HPDE6-E6E7 (cell line): ENCODE data around the gene TRIM68.
A peak's percentile ranks its signal among the peaks of the same experiment; 100 is the strongest.

ENCODE experiments used
- DNase-seq: peaks from one replicate; pipeline ENCODE4 v3.0.0; 2011; ENCODE audit warnings: missing footprints; ENCODE audit errors: extremely low spot score

Gene TRIM68, protein sequence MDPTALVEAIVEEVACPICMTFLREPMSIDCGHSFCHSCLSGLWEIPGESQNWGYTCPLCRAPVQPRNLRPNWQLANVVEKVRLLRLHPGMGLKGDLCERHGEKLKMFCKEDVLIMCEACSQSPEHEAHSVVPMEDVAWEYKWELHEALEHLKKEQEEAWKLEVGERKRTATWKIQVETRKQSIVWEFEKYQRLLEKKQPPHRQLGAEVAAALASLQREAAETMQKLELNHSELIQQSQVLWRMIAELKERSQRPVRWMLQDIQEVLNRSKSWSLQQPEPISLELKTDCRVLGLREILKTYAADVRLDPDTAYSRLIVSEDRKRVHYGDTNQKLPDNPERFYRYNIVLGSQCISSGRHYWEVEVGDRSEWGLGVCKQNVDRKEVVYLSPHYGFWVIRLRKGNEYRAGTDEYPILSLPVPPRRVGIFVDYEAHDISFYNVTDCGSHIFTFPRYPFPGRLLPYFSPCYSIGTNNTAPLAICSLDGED

DNA sequence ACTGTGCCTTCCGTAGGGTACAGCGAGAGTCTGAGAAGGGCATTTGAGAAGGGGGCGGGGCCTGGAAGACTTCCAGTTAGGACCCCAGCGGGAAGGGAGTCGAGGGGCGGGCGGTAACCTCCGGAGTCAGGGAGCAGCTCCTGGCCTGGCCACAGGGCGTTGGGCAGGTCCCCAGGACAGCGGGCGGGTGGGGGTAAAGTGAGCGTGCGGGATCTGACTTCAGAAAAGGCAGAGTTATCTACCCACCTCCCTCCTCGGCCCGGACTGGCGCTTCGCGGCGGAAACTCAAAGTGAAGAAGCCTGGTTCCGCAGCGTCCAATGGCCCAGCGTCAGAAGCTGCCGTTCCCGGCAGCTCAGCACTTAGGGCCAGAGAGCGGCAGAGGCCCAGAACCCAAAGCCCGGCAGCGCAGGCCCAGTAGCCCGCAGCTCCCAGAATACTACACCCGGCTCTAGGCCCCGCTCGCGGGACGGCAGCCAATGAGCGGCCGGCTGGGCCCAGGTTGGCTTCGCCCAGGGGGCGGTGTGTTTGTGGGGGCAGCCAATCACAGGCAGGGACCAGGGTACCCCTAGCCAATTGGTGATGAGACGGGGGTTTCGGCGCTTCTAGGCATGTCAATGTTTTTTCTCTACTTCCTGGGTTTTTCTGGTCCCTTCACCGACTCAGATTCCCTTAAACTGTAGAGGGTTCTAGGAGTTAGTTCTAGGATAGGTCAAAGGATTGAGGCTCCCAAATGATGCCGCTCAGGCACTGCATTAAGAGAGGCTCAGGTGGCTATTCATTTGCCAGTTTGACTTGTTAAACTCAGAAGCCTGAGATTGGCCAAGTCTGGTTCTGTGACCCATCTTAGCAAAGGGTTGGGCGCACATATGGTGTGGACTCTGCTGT lies at the start of gene TRIM68:
Gene TRIM68, minus strand, starts transcription at position 451 of the 886 bp plus-strand sequence. CDS start 2,727 bp downstream, outside the sequence.
- DNase-seq, result peak; percentile 95

DNA sequence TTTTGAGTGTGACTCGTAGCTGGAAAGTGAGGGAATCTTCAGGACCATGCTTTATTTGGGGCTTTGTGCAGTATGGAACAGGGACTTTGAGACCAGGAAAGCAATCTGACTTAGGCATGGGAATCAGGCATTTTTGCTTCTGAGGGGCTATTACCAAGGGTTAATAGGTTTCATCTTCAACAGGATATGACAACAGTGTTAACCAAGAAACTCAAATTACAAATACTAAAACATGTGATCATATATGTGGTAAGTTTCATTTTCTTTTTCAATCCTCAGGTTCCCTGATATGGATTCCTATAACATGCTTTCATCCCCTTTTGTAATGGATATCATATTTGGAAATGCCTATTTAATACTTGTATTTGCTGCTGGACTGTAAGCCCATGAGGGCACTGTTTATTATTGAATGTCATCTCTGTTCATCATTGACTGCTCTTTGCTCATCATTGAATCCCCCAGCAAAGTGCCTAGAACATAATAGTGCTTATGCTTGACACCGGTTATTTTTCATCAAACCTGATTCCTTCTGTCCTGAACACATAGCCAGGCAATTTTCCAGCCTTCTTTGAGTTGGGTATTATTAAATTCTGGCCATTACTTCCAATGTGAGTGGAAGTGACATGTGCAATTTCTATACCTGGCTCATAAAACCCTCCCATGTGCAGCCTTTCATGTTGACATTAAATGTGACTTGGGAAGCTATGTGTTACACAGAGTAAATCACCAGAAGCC lies 46.8 kb upstream of the TRIM68 start:
- DNase-seq, result no peak

DNA sequence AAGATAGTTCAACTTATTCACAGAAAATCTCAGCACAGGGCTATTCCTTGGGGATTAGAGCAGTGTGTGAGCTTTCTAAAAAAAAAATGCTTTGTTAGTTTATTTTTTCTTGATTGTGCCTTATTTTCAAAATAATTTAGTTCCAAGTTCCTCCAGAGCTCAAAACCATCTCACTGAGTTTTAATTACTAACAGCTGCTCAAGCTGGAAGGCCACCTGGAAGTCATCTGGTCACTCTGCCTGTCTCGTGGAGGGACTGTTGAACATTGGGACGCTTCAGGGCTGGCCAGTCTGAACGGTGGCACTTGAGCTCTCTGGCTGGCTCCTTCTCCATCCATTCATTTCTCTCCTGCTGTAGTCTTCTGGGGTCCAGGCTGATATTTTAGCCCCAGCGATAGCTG lies 39.7 kb upstream of the TRIM68 start:
- no peak for DNase-seq

DNA sequence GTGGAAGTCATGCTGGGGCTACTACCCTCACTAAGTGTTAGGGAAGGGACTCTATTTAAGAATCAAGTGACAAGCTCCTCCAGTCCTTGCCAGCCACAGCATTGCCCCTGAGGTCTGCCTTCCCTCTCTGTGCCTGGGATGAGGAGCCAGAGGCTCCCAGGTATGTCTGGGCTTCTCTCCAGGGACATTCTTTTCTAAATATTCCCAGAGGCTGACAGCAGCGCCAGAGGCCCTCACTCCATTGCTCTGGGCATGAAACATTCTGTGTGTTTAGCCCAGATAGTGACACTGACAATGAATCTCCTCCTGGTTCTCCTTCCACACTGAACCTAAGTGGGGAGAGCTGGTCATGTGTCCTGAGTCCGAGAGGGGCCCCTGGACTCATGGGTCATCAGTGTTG lies 37.9 kb upstream of the TRIM68 start:
- DNase-seq, result no peak

DNA sequence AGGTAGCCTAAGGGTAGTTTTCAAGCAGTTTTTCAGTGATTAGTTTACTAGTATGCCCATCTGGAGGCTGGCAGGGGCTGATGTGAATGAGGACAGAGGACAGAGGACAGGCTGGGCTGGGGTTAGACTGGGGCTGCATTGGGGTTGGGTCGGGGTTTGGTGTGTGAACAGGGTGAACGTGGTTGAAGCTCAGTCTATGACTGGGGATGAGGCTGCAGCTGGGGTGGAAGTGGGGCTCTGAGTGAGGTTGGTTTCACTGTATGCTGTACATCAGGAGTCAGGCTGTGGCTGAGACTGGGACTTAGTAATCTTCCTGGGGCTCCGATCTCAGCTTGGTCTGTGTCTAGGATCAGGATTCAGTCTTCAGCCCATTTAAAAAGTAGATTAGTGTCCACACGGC lies 36.2 kb upstream of the TRIM68 start:
- DNase-seq, result no peak

DNA sequence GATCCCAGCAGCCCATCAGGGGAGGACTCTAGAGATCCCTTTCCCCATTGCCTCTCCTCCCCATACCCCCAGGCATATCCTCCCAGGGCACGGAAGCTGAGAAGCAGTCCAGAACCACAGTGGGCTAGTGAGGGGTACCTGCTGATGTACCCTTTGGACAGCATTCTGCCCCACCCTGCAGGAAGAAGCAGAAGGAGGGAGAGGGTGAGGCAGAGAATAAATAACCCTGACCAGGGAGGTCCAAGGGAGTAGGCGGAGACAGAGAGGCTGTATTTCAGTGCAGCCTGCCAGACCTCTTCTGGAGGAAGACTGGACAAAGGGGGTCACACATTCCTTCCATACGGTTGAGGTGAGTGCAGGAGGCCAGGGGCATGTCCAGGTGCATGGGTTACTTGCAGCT lies 35.7 kb upstream of the TRIM68 start, which contains the start of gene OR51E1:
Gene OR51E1, plus strand, starts transcription at position 301 of the 400 bp plus-strand sequence. CDS start 8,545 bp downstream, outside the sequence.
- DNase-seq, result no peak

DNA sequence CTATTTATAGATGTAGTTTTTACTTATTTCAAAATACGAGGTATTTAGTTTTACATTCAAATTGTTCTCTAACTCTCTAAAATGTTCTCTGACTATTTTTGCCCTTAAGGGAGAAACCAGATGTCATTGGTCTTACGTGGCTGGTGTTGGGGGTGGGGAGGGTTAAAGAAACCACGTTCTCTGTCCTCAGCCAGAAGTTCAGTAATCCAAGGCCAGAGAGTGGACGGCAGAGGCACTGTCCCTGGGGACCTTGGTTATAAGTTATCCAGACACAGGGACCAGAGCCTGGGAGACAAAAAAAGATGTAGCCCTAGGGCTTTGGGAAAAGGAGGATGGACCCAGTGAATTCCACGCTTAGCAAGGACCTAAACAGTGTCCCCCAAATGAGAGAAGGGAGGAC lies 35.0 kb upstream of the TRIM68 start:
- no peak for DNase-seq

DNA sequence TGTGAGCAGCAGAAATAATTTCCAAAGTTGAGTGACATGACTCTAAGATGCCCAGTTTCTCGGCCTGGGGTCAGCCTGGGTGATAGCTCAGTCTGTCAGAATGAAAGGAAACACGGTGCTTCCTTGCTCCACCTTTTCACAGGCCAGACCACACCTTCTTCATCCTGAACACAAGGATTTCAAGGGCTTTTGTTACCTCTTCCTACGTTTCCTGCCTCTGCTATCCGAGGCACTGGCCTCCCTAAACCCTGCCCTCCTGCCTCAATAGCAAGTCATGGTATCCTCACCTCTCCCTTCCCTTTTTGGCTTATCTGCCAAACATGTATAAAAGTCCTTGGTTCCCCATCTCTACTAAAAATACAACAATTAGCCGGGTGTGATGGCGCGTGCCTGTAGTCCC lies 34.0 kb upstream of the TRIM68 start:
- no peak for DNase-seq

DNA sequence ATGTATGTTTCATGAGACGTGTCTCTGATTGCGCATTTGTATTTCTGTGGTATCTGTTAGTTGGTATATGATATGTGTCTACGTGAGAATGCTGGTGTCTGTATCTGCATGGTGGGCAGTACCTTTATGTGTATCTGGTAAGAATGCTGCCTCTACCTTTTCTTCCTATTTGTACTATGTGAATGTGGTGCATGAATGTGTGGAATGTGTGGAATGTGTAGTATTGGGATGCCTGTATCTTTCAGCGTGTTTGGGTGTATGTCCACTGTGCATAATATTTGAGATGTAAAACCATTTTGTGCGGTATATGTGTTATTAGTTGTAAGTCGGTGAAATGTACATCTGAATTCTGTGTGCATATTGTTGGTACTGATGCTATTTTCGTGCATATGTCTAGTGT lies 33.5 kb upstream of the TRIM68 start:
- DNase-seq, result no peak

DNA sequence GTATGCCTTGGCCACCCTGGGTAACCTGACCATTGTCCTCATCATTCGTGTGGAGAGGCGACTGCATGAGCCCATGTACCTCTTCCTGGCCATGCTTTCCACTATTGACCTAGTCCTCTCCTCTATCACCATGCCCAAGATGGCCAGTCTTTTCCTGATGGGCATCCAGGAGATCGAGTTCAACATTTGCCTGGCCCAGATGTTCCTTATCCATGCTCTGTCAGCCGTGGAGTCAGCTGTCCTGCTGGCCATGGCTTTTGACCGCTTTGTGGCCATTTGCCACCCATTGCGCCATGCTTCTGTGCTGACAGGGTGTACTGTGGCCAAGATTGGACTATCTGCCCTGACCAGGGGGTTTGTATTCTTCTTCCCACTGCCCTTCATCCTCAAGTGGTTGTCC lies 31.9 kb upstream of the TRIM68 start:
- no peak for DNase-seq

DNA sequence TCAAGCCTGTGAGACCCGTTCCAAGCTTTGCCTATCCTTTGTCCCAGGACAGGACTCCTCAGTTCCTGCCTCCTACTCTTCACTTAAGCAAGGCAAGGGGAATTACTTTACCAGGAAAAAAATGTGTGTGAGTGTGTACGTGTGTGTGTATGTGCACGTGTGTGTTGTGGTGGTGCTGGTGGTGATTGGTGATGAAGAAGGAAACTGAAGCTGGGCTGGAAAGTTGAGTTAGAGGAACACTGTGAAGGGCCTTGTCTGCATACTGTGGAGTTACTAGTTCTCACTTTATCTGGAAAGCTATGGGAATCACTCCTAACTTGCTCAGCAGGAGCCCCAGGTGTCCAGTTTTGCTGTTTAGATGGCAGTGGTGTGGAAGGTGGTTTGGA lies 29.6 kb upstream of the TRIM68 start:
- no peak for DNase-seq

DNA sequence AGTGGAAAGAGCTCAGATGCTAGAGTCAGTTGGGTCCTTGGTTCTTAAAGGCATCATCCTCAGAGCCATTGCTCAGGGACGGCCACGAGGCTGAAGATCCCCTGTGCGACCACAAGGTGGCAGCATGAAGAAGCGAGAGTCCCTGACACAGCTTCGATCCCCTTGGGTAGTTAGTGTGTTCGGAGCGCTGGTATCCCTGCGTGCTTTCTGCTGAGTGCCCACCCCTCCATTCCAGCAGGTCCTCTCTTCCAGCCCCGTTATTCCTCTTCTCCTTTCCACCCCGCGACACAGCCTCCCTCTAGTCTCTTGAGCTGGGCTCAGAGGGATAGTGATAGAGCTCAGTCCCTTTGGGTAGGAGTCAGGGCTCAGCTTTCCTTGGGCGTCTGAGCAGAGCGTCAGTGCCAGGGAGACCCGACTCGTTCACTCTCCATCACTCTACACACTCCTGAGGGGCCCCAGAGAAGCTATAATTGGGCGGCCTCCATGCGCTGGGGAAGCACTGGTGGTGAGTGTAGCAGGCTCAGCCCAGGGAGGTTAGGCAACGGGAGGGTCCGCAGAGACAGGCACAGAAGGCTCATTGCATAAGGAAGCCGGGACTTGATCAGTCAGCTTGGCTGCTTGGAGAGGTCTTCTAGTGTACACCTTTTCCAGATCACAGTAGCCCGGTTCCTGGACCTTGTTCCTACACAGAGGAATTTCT lies 29.1 kb upstream of the TRIM68 start, which contains the start of gene OR51D1:
Gene OR51D1, plus strand, starts transcription at position 516 of the 700 bp plus-strand sequence. CDS start 2,314 bp downstream, outside the sequence.
- peak; percentile 59 for DNase-seq

DNA sequence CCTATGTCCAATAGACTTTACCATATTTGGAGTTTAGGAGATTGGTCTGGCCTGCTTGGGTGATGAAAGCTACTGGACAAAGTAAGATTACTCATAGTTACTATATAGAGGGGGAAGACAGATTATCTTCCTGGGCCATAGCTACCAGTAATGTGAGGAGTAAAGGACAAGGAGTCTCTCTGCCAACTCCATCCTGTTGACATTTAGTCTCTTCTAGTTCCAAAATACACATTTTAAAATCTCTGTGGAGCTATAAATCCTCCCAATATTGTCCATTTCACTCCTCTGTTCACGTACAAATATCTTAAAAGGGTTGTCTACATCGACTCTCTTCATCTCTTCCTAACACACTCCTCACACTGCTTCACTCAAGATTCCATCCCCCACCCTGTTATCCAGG lies 28.1 kb upstream of the TRIM68 start:
- no peak for DNase-seq

DNA sequence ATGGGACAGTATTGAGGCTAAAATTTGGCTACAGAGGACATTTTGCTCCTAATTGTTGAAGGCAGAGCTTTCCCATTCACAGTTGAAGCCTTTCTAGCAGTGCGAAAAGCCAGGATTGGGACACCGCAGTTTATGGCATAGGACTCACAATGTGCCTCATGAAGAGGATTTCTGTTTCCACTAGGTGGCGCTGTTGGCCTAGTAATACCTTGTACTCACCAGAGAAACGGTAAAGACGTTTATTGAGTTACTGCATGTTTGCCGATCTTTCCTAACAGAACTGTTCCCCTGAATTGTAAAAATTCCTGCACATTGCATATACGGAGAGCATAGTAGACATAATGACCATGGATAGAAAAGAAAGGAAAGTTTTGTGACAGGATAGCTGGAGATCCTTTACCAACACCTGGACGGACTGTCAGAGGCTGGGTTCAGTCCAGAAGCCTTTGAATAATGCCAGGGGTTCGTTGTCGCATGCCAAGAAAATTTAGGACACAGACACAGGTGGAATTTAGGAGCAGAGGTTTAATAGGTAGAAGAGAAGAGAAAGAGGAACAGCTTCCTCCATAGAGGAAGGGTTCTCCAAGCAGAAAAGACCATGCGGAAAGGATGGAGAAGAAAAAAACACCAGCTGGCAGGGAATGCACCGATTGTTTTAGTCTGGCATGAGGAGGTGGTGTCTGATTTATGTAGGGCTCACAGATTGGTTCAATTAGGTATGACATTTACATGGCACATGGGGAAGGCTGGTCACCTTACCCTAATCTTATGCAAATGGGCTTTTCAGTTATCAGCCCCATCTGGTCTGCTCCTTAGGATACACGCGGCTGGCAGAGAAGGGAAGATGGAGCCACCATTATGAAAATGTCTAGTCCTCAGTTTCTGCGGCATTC lies 18.4 kb upstream of the TRIM68 start:
- DNase-seq, result no peak

DNA sequence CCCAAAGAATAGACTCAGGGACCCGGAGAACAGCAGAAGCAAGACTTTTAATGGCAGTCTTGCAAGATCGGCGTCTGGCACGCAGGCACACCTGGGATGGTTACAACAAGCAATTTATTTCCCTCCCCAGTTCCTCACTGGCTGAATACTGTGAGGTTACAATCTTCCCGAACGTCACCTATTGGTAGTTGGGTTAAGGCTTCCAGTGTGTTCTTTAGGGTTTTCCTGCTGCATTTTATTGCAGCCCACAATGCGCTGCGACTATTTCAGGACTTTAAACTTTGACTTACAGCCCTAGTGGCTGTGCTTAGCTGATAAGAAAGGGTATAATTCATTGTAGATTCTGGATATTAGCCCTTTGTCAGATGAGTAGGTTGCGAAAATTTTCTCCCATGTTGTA lies 11.5 kb upstream of the TRIM68 start:
- no peak for DNase-seq

DNA sequence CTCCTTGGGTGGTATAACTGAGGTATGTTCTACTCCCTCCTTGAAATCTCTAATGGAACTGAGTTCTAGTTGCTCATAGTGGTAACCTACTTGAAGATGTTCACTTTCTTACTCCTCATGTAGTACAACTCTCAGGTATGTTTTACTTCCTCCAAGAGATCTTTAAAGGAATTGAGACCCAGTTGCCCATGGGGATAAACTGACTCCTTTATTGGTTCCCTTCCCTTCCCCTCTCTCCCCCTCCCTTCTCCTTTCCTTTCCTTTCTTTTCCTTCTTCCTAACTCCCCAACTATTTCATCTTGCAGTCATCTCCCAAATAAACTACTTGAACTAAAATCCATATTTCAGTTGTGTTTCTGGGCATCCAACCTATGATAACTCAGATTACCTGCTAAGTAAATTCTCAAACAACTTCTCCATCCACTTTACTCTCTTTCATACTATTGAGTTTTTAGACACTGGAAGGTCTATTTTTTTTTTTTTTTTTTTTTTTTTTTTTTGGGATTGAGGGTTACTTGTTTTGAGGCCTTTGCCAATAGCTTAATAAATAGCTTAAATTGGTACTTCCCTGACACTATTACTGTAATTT lies 7.9 kb upstream of the TRIM68 start:
- no peak for DNase-seq

DNA sequence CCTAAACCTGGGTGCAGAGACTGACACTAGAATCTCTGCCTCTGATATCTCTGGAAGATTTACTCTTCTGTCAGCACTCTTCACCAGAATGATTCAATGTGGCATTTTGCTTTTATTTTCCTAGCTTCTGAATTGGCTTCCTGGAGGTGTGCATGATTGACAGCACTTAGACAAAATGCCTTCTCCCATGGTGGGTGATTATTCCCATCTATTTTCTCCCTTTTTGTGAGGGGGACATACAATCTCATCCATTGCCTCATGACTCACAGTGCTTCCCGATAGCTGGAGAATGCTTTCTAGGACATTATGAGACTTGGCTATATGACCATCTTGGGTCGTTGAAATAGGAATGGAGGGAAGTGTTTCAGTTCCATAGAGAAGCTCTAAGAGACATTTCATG lies 4.0 kb upstream of the TRIM68 start:
- DNase-seq, result no peak

DNA sequence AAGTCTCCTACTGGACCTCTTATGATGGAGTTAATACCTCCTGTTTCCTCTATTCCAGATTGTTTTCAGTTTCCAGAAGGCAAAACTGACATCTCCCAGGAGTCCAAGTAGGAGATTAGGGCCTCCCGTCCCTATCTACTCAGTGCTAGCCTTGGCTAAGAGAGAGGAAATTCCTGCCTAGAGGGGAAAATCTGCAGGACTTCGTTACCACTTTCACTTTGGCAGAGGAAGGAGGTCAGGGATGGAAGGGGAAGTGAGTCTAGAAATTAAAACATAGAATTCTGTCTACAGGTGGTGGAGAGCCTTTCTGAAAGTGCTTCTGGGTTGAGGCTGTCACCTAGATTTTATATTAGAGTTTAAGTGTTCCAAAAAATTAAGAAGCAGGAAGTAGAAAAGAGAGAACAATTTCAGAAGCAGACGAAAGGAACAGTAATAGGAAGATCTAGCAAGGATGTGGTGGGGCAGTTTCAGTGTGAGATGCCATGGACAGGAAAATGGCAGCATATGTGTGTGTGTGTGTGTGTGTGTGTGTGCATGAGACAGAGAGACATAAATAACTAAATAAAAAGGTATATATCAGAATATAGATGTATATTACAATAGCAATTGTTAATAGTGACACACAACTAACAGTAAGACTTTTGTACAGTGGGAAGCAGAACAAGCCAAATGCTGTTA lies 2.4 kb upstream of the TRIM68 start:
- no peak for DNase-seq

DNA sequence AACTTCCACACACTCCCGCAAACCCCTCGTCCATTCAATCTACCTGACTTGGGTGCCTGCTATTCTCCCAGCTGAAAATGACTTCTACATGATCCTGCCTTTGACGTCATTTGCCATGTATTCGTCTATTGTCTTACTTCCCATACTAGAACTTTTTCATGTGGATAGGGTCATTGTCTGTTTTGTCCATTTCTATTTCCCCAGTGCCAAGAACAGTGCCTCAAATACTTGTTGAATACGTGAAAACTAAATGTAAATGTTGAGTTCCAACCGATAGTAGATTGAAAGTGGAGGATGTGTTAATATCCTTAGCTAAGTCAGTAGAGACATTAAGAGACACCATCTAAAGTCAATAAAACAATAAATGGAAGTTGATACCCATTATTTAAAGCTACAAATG lies 935 bp downstream of the TRIM68 start:
- DNase-seq, result no peak
